DMS53 (cell line): ENCODE measurements around the gene KRTAP20-3.
A peak's percentile ranks its signal among the peaks of the same experiment; 100 is the strongest.

Experiments
- DNase-seq: peaks from one replicate; lab custom pipeline; 2025; lab: John Stamatoyannopoulos, UW

Gene KRTAP20-3

GRCh38 chr21:30642564-30642963 is at the start of gene KRTAP20-3:
TSS of gene KRTAP20-3 (plus strand) at chr21:30642864.
- no peak for DNase-seq

GRCh38 chr21:30598802-30599201 is 43.9 kb upstream of the KRTAP20-3 start, which contains the start of gene KRTAP6-2:
TSS of gene KRTAP6-2 (minus strand) at chr21:30598902. CDS start at chr21:30598874, 28 bp downstream.
- DNase-seq, result no peak

- DNase-seq, result no peak
Measured at GRCh38 chr21:30600787-30601186, 41.9 kb upstream of the KRTAP20-3 start, which contains the start of gene KRTAP22-1. TSS of gene KRTAP22-1 (plus strand) at chr21:30601087.

GRCh38 chr21:30605968-30606367 is 36.7 kb upstream of the KRTAP20-3 start:
- DNase-seq, result peak; percentile 27

- DNase-seq, result no peak
Measured at GRCh38 chr21:30612132-30612531, 30.5 kb upstream of the KRTAP20-3 start.

GRCh38 chr21:30613836-30614235 is 28.8 kb upstream of the KRTAP20-3 start, which contains the start of gene KRTAP6-1:
TSS of gene KRTAP6-1 (minus strand) at chr21:30613930. CDS start at chr21:30613904, 26 bp downstream.
- DNase-seq, result peak; percentile 46

- DNase-seq, result no peak
Measured at GRCh38 chr21:30615199-30615598, 27.5 kb upstream of the KRTAP20-3 start.

GRCh38 chr21:30616125-30616524 is 26.5 kb upstream of the KRTAP20-3 start, which contains the start of gene KRTAP20-1:
TSS of gene KRTAP20-1 (plus strand) at chr21:30616425. CDS start at chr21:30616455, 30 bp downstream.
- no peak for DNase-seq

- peak; percentile 26 for DNase-seq
Measured at GRCh38 chr21:30620080-30620479, 22.6 kb upstream of the KRTAP20-3 start.

GRCh38 chr21:30620522-30620921 is 22.1 kb upstream of the KRTAP20-3 start, which contains the start of gene KRTAP20-4:
TSS of gene KRTAP20-4 (plus strand) at chr21:30620627.
- peak; percentile 32 for DNase-seq

GRCh38 chr21:30623362-30623761 is 19.3 kb upstream of the KRTAP20-3 start:
- DNase-seq, result no peak

- no peak for DNase-seq
Measured at GRCh38 chr21:30625449-30626165, 17.1 kb upstream of the KRTAP20-3 start.

GRCh38 chr21:30628109-30628508 is 14.6 kb upstream of the KRTAP20-3 start:
- no peak for DNase-seq

- DNase-seq, result no peak
Measured at GRCh38 chr21:30629200-30629599, 13.5 kb upstream of the KRTAP20-3 start.

- DNase-seq, result no peak
Measured at GRCh38 chr21:30634906-30635305, 7.8 kb upstream of the KRTAP20-3 start, which contains the start of gene KRTAP20-2. TSS of gene KRTAP20-2 (plus strand) at chr21:30635206. CDS start at chr21:30635264, 58 bp downstream.

- no peak for DNase-seq
Measured at GRCh38 chr21:30638686-30639085, 4.0 kb upstream of the KRTAP20-3 start.

GRCh38 chr21:30646904-30647414 is 4.3 kb downstream of the KRTAP20-3 start:
- peak; percentile 37 for DNase-seq

- DNase-seq, result no peak
Measured at GRCh38 chr21:30652891-30653290, 10.2 kb downstream of the KRTAP20-3 start.

GRCh38 chr21:30668776-30669175 is 26.1 kb downstream of the KRTAP20-3 start:
- DNase-seq, result no peak

- DNase-seq, result no peak
Measured at GRCh38 chr21:30672985-30673650, 30.5 kb downstream of the KRTAP20-3 start.

GRCh38 chr21:30674312-30674711 is 31.6 kb downstream of the KRTAP20-3 start:
- no peak for DNase-seq

- DNase-seq, result no peak
Measured at GRCh38 chr21:30676737-30677136, 34.1 kb downstream of the KRTAP20-3 start.

GRCh38 chr21:30680586-30680985 is 37.9 kb downstream of the KRTAP20-3 start:
- DNase-seq, result no peak
